GM04503 (cell line): Measurements from ENCODE around the gene MROH2A.

Experiments
- DNase-seq: peaks from one replicate; pipeline ENCODE4 v3.0.0-alpha.2; 2012; ENCODE audit warnings: low read depth

MROH2A gene

DNA sequence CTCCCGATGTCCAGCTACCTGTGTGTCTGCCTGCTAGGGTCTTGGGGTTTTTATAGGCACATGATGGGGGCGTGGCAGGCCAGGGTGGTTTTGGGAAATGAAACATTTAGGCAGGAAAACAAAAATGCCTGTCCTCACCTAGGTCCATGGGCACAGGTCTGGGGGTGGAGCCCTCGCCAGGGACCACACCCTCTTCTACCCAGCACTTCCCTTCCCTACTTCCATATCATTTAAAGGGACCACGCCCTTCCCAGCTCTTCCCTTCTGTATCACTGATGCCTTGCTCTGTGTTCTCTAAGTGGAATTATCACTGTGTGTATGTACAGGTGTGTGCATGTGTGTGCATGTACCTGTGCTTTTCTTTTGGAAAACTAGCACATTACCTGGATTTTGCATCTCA is 11.7 kb upstream of the MROH2A start:
- DNase-seq = no peak

DNA sequence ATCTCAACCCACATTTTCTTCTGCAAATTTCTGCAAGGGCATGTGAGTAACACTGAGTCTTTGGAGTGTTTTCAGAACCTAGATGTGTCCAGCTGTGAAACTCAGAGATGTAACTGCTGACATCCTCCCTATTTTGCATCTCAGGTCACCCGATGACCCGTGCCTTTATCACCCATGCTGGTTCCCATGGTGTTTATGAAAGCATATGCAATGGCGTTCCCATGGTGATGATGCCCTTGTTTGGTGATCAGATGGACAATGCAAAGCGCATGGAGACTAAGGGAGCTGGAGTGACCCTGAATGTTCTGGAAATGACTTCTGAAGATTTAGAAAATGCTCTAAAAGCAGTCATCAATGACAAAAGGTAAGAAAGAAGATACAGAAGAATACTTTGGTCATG is 10.1 kb upstream of the MROH2A start:
- no peak for DNase-seq

DNA sequence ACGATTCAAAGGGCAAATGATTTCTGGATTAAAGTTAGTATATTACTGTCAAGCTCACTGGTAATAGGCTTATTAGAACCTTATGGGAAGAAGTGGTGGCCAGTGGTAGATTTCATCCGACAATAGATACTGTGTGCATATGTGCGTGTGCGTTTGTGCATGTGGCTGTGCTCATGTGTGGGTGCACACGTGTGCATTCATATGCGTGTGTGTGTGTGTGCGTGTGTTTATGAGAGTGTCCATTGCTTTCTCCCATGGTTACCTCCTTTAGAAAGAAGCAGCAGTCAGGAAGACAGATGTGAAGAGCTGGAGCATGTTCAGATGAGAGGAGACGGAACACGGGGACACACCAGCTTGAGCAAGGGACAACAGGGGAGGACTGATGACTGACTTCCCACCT is 8.9 kb upstream of the MROH2A start:
- no peak for DNase-seq

DNA sequence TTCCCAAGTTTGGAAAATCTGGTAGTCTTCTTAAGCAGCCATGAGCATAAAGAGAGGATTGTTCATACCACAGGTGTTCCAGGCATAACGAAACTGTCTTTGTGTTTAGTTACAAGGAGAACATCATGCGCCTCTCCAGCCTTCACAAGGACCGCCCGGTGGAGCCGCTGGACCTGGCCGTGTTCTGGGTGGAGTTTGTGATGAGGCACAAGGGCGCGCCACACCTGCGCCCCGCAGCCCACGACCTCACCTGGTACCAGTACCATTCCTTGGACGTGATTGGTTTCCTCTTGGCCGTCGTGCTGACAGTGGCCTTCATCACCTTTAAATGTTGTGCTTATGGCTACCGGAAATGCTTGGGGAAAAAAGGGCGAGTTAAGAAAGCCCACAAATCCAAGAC is 6.0 kb upstream of the MROH2A start:
- no peak for DNase-seq

DNA sequence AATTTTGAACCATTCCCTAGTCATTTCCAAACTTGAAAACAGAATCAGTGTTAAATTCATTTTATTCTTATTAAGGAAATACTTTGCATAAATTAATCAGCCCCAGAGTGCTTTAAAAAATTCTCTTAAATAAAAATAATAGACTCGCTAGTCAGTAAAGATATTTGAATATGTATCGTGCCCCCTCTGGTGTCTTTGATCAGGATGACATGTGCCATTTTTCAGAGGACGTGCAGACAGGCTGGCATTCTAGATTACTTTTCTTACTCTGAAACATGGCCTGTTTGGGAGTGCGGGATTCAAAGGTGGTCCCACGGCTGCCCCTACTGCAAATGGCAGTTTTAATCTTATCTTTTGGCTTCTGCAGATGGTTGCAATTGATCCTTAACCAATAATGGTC is 5.5 kb upstream of the MROH2A start:
- no peak for DNase-seq

DNA sequence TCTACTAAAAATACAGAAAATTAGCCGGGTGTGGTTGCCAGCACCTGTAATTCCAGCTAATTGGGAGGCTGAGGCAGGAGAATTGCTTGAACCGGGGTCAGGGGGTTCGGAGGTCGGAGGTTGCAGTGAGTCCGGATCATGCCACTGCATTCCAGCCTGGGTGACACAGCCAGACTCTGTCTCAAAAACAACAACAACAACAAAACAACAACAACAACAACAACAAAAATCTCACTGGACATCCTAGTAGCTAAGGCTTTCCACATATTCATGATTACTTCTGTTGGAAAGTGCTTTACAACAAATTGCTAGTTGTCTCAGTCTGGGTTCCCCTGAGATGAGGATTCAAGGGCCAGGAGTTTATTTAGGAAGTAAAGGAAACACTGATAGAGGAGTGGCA is 4.3 kb upstream of the MROH2A start:
- DNase-seq = no peak

DNA sequence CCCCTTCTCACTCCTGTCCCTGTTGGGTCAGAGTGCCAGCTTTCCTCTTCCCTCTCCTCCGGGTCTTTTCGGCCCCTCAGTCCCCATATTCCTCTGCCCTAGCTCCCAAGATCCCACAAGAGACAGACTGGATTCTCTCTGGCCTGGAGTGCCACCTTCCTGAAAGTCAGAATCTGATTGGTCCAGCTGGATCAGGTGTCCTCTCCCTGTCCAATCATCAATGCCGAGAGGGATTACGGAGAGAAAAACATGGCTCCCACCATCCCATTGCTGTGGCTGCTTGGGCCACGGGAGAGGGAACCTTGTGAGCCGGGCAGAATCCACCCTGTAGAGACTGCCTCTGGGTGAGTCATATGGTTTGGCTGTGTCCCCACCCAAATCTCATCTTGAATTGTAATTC is 2.7 kb upstream of the MROH2A start:
- DNase-seq = no peak

DNA sequence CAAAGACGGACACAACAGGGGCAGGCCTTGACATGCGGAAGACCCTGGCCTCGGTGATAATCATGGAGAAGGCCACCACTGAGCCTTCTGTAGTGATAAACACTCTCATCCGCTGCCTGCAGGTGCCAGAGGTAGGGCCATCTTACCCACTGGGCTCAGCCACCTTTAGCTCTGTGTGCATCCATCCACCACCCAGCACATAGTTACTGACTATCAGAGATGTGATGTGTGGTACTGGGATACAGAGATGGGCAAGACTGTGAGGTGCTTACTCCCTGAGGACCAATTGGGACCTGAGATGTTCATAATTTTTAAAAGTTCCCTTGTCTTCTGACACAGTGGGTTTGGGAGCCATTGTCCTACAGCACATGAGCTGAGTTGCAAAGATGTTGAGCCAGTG is 1.6 kb downstream of the MROH2A start:
- no peak for DNase-seq

DNA sequence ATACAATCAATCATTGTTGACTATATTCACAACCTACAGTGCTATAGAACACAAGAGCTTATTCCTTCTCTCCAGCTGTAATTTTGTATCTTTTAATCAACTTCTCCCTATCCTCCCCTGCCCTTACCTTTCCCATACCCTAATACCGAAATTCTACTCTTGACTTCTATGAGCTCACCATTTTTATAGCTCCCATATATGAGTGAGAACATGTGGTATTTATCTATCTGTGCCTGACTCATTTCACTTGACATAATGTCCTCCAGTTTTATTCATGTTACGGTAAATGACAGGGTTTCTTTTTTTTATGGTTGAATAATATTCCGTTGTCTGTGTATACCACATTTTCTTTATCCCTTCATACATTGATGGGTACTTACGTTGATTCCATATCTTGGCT is 2.6 kb downstream of the MROH2A start:
- DNase-seq = no peak

DNA sequence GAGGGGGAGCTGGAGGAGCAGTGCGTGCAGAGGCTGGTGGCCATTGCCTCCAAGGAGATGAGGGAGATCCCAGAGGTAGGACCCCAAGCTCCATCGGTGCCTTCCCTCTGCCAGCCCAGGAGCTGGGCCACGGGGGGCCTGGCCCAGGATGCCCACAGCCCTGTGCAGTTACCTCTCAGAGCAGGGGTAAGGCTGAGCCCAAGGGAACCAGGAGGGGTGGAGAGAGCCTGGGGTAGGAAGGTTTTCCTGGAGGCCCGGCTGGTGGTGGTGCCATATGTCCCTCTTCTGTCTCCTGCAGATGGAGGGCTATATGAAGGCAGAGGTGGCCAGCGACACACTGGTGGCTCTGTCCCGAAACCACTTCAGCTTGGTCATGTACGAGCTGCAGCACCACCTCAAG is 11.4 kb downstream of the MROH2A start:
- DNase-seq = no peak

DNA sequence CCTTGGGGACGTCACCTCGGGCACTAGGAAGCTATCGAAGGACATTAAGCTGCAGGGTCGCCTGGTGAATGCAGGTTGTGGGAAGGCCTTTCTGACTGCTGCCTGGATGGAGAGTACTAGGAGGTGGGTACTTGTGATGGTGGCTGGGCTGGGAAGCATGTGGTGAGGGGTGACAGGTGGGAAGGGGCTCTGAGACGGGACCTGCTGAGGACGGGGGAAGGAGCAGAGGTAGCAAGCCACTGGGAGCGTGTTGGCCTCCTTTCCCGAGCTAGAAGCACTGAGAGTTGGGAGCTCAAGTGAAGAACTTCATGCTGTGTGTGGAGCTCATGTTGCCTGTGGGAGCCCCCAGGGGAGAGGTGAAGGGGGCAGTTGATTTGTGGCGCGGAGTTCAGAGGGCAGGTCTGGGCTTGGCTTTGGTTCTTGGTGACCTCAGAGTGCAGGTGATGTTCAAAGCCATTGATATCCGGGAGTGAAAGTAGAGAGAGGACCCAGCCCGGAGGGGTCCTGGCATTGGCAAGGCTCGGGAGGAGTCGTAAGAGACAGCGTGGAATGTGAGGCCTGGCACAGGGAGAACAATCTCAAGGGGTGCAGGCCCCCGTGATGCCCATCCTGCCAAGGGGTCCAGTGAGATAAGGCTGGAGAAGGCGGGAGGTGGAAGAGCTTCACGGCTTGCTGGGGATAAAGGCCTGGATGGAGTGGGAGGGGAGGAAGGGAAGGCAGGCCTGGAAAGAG is 13.2 kb downstream of the MROH2A start:
- no peak for DNase-seq

DNA sequence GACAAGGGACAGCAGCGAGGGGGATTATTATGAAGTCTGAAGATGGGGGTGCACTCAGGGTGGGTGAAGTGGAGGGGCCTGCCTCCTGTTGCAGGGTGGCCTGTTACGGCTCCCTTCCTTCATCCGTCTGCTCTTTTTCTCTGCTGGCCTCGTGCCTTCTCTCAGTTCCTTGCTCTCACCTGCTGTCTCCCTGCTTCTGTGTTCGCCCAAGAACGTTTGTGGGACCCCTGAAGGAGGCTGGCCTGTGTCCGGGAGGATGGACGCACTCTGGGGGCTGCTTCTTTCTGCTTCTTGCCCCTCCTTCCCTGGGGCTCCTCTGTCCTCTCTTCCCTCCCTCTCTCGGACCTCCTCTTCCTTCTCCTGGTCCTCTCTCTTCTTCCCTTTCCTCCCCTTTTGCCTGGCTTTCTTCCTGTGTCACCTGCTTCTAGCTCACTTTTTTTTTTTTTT is 13.8 kb downstream of the MROH2A start:
- DNase-seq = no peak

DNA sequence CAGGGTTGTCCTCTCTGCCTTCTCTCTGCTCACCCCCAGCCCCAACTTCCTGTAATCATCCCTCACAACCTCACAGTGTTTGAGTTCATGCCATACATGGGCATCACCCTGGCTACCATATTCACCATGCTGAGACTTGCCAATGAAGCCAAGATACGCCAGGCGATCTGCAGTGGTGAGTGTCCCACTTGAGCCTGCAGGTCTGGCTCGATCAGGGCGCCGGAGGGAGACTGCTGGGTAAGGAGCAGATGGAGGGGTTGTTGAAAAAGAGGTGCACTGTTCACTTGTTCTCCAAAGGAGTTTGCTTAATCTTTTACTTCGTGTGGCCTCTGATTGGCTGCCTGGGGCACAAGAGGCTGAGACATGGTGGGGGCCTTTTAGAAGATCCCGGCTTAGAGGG is 14.6 kb downstream of the MROH2A start:
- no peak for DNase-seq

DNA sequence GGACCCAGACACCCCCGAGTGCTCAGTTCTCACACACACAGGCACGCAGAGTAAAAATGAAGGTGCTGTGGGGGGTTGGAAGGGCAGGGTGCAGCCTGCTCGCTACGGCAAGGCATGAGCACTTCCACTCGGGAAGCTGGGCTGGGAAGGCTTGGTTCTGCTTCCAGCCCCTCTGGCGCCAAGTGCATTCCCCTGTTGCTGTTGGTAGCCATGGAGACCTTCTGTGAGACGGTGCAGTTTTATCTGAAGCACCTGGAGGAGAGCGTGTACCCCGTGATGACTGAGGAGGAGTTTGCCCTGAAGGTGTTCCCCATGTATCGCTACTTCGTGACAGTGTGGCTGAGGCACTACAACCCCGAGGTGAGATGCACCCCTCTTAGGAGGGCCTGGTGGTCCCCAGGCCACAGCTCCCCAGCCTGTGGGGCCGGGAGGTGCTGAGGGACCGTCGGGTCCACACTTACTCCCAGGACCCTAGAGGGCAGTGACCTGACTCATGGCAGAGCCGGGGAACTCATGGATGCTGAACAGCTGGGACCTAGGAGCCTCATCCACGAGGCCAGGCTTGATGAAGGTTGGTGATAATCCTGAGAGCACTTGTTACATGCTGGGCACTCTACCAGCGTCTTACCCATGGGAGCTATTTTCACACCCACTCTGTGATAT is 15.5 kb downstream of the MROH2A start:
- DNase-seq = no peak

DNA sequence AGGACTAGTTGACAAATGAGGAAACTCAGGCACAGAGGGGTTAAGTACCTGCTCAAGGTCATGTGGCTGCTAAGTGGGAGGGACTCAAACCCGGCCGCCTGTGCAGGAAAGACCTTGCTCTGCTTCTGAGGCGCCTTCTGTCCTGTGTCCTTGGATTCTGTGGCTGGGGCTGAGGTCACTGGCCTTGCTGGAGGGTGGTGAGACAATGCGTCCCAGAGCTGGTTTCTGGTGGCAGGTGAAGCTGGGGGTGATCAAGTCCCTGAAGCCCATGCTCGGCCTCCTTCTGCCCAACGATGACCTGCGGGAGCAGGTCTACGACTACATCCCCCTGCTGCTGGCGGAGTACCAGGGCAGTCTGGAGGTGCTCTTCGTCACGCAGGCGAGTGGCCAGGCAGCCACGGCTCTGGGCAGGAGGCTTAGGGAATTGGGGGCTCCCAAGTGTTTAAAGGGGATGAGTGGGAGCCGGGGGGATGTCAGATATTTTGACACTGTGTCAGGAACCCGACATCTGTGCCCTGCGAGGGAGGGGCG is 16.1 kb downstream of the MROH2A start:
- DNase-seq = no peak

DNA sequence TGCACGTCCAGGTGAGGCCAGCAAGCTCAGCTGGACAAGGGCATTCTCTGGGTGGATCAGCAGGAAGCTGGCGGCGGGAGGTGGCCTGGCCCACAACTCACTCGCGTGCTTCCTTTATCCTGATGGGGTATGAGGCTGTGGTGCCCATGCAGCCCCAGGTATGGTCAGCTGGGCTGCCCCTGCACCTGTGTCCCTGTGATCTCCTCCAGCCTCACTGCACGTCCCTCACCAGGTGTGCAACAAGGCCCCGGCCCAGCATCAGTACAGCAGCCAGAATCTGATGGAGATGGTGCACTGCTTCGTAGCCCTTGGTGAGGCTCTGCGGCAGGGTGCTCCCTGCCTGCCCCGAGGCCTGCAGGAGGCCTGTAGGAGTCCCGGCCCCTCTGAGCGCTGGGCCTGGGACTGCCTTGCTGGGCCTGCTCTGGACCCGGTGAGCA is 17.6 kb downstream of the MROH2A start:
- DNase-seq = no peak

DNA sequence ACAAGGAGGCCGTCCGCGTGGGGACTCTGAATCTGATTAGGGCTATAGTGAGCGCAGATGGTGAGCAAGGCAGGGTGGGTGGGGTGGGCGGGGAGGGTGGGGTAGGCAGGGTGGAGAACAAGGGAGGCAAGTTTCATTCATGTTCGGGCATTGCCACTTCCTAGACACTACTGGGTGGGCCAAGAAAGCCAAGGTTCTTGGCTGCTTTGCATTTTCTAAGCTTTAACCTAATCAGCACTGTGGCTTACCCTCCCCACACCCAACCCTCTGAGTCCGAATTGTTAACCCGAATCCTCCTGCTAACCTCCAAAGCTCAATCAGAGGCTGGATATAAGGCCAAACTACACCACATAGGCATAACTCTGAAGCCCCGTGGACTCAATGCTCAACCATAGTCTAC is 18.1 kb downstream of the MROH2A start:
- DNase-seq = no peak

DNA sequence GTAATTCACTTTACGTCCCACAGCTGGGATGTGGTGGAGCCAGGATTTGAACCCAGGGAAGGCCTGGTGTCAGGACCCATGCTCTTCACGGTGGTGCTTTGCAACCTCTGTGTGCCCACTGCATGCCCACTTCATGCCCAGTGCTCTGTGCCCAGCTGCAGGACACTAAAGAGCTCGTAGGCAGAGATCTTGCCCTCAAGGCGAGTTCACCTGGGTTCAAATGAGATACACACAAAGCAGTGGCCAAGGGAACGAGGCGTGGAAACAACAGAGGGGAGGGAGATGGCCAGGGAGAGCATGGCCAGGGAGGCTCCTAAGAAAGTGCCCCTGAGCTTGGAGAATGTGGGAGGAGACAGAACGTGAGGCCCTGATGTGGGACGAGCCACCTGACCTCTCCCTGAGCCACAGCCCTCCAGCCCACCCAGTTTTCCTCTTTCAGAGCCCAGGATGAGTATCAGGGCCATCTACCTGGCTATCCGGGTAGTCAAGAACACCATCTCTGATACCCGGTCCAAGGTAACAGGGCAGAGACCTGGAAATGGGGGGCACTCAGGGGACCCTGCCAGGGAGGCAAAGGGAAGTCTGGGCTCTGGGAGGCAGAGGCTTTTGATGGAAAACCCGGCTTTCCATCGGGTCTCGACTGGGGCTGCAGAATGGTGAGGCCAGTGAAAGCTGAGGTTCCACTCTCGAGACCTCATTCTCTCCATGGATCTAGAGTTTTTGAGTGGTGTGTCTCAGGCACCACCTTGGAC is 20.4 kb downstream of the MROH2A start:
- no peak for DNase-seq

DNA sequence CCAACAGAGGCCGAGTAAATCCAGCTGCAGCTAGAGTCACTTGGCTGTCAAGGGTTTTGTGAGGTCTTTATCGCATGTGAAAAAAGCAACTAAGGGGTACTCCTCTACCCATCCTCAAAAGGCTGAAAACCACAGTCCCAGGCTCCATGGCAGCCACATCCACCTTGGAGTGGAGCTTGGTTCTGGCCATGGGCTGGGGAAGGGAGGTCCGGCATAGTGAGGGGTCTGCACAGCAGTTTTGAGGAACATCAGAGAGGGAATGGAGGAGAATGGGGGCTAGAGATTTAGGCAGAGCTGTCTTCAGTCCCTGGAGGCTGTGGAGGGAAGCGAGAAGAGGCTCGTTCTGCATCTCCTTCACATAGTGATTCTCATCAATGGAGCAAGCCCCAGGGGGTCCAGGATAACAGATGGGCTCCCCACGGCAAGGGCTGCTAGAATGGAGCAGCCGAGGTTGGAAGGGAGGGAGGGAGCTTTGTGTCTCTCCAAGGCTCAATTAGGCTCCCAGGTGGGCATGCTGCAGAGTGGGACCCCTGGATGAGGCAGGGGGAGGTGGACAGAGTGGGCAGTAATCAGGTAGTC is 21.0 kb downstream of the MROH2A start:
- no peak for DNase-seq

DNA sequence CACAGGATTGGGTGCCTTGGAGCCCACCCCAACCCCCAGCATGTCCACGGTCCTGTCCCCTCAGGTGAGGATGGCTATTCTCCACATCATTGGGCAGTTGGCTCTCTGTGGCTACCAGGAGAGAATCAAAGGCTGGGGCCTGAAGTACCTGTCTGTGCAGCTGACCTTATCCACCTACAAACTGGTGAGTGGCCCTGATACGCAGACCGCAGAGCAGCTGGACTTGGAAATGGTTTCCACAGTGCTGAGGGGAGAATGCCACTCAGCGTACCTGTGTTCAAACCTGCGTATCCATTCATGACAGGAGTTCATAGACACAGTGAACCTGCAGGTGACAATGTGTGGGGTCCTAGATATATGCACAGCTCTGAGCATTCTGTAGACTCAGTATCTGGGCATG is 21.6 kb downstream of the MROH2A start:
- DNase-seq = no peak

DNA sequence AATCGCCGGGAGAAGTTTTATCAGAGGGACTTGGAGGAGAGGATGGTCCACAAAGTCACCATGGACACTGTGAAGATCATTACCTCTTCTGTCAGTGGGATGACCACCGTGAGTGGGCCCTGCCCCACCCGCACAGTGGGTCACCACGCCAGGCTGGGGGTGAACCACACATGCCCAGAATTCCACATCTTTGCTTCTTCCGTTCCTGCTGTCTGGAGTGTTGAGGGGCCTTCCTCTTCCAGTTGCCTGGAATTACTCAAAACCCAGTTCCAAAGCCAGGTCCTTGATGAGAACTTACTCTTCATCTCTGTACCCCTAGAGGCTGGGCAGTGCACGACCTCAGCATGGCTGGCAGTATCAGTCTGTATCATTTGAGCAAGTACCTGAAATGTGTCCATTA is 22.1 kb downstream of the MROH2A start:
- no peak for DNase-seq

DNA sequence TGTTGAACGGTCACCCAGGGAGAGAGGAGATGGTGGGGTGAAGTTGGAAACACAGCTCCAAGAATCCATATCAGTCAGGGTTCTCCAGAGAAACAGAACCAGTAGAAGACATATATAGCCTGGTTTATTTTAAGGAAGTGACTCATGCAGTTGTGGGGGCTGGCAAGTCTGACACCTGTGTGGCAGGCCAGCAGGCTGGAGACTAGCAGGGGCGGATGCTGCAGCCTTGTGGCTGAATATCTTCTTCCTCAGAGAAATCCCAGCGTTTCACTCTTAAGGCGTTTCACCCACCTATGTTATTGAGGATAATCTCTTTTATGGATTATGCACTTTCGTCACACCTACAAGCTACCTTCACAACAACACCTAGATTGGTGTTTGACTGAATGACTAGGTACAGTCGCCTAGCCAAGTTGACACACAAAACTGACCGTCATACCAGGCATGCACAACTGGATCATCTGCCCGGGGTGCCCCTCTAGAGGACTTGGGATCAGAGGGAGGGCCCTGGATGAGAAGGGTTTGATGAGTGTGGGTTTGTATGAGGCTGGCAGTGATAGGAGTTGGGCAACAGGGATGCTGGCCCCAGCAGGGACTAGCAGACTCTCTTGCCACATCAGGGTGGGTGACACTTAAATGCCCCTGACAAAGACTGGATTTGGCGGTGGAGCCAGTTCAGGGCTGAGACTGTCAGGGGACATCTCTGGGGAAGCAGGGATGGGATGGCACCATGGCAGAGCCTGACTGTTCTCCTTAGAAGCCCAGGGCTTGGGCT is 23.4 kb downstream of the MROH2A start:
- no peak for DNase-seq
